ENCODE results near the gene RSPRY1. TPM values are rescaled to one million over a fixed set of nuclear protein-coding genes. Genes with fewer than 3 reads are reported as not detected.
"Not testable (repeated sequence)": the region's sequence is repeated elsewhere in the genome, so short reads cannot be mapped to it uniquely, and the experiment has no call there.

RSPRY1 gene
- total and polyA plus RNA-seq, 2 donors (not counting 1 experiment from before 2014, with no cell fraction given) = 36.5 to 51.9 TPM

- no peak overlapping the region for H2AFZ ChIP-seq (ENCODE audit: low read length)
- H3K79me2 ChIP-seq (ENCODE audit: control insufficient read depth, insufficient read depth, low read length) = peaks cover 89% of the 10 kb centered on the region
- H3K4me1 ChIP-seq (ENCODE audit: control insufficient read depth, extremely low read depth, insufficient read depth, low read length) = peaks cover 19% of the 10 kb centered on the region
- no peak for TF ChIP-seq CTCF (conservative IDR thresholded peaks at IDR 0.05 in 1 of 2, IDR thresholded peaks at IDR 0.05 in 1 of 2; ENCODE audit: low read depth in 1 of 2, low read length in 2 of 2)
- TF ChIP-seq EZH2 (IDR thresholded peaks at IDR 0.05; ENCODE audit: low read length, missing control alignments) = no peak
- H3K27me3 ChIP-seq (ENCODE audit: control insufficient read depth, insufficient read depth, low read length) = no peaks in the 10 kb centered on the region
- no peaks in the 10 kb centered on the region for H4K20me1 ChIP-seq (ENCODE audit: control insufficient read depth, extremely low read depth, insufficient read depth, low read length)
- H3K4me3 ChIP-seq (replicated peaks in 1 of 4; ENCODE audit: control extremely low read depth in 1 of 4, insufficient read depth in 1 of 4, low read depth in 3 of 4, low read length in 4 of 4) = no peak overlapping the region
- H3K36me3 ChIP-seq (ENCODE audit: control insufficient read depth, insufficient read depth, low read length) = no peaks in the 10 kb centered on the region
- H3K9ac ChIP-seq (ENCODE audit: insufficient read depth, low read length) = no peak overlapping the region
- H3K9me3 ChIP-seq (ENCODE audit: control insufficient read depth, insufficient read depth, low read depth, low read length) = no peaks in the 10 kb centered on the region
- DNase-seq (ENCODE audit: low read depth in 2 of 2) = no peak
- no peak overlapping the region for H3K4me2 ChIP-seq (ENCODE audit: extremely low read depth, insufficient read depth, low read length)
- H3K27ac ChIP-seq (ENCODE audit: insufficient read depth, low read length) = no peak overlapping the region
Measured at GRCh38 chr16:57188711-57189002, 2.5 kb downstream of the RSPRY1 start.

GRCh38 chr16:57189527-57189926, 3.4 kb downstream of the RSPRY1 start:
- not testable (repeated sequence) for H3K36me3 ChIP-seq (ENCODE audit: control insufficient read depth, insufficient read depth, low read length); H3K9me3 ChIP-seq (ENCODE audit: control insufficient read depth, insufficient read depth, low read depth, low read length); H3K27me3 ChIP-seq (ENCODE audit: control insufficient read depth, insufficient read depth, low read length); H3K9ac ChIP-seq (ENCODE audit: insufficient read depth, low read length); H3K4me3 ChIP-seq (replicated peaks in 1 of 4; ENCODE audit: control extremely low read depth in 1 of 4, insufficient read depth in 1 of 4, low read depth in 3 of 4, low read length in 4 of 4); H2AFZ ChIP-seq (ENCODE audit: low read length); DNase-seq (ENCODE audit: low read depth in 2 of 2); H3K4me2 ChIP-seq (ENCODE audit: extremely low read depth, insufficient read depth, low read length); H3K27ac ChIP-seq (ENCODE audit: insufficient read depth, low read length); H4K20me1 ChIP-seq (ENCODE audit: control insufficient read depth, extremely low read depth, insufficient read depth, low read length)
- Histone ChIP-seq H3K79me2 (ENCODE audit: control insufficient read depth, insufficient read depth, low read length) (peaks cover 85% of the 10 kb centered on the region), H3K4me1 (ENCODE audit: control insufficient read depth, extremely low read depth, insufficient read depth, low read length) (peaks cover 22% of the 10 kb centered on the region)

- H3K27me3 ChIP-seq (ENCODE audit: control insufficient read depth, insufficient read depth, low read length) = no peaks in the 10 kb centered on the region
- no peaks in the 10 kb centered on the region for H3K36me3 ChIP-seq (ENCODE audit: control insufficient read depth, insufficient read depth, low read length)
- no peak overlapping the region for H2AFZ ChIP-seq (ENCODE audit: low read length)
- no peak overlapping the region for H3K9ac ChIP-seq (ENCODE audit: insufficient read depth, low read length)
- no peak for DNase-seq (ENCODE audit: low read depth in 2 of 2)
- TF ChIP-seq CTCF (conservative IDR thresholded peaks at IDR 0.05 in 1 of 2, IDR thresholded peaks at IDR 0.05 in 1 of 2; ENCODE audit: low read depth in 1 of 2, low read length in 2 of 2) (no peak), EZH2 (IDR thresholded peaks at IDR 0.05; ENCODE audit: low read length, missing control alignments) (no peak)
- H3K4me3 ChIP-seq (replicated peaks in 1 of 4; ENCODE audit: control extremely low read depth in 1 of 4, insufficient read depth in 1 of 4, low read depth in 3 of 4, low read length in 4 of 4) = no peak overlapping the region
- no peak overlapping the region for H3K4me2 ChIP-seq (ENCODE audit: extremely low read depth, insufficient read depth, low read length)
- no peak overlapping the region for H3K27ac ChIP-seq (ENCODE audit: insufficient read depth, low read length)
- H3K79me2 ChIP-seq (ENCODE audit: control insufficient read depth, insufficient read depth, low read length) = peaks cover 80% of the 10 kb centered on the region
- no peaks in the 10 kb centered on the region for H4K20me1 ChIP-seq (ENCODE audit: control insufficient read depth, extremely low read depth, insufficient read depth, low read length)
- H3K9me3 ChIP-seq (ENCODE audit: control insufficient read depth, insufficient read depth, low read depth, low read length) = no peaks in the 10 kb centered on the region
- peaks cover 22% of the 10 kb centered on the region for H3K4me1 ChIP-seq (ENCODE audit: control insufficient read depth, extremely low read depth, insufficient read depth, low read length)
Measured at GRCh38 chr16:57190136-57190535, 4.0 kb downstream of the RSPRY1 start.

Data from fibroblast of lung (primary cell).